ENCODE results near the gene LY86.
"Not testable (repeated sequence)": the region's sequence is repeated elsewhere in the genome, so short reads cannot be mapped to it uniquely, and the experiment has no call there.

LY86 gene

GRCh38 chr6:6654599-6655575, 66.4 kb downstream of the LY86 start:
- DNase-seq, result peak; percentile 61

GRCh38 chr6:6655805-6656251, 67.3 kb downstream of the LY86 start:
- no peak for DNase-seq

GRCh38 chr6:6656287-6656686, 67.8 kb downstream of the LY86 start:
- no peak for DNase-seq

GRCh38 chr6:6657085-6657819, 68.7 kb downstream of the LY86 start:
- peak; percentile 38 for DNase-seq

GRCh38 chr6:6657820-6658217, 69.3 kb downstream of the LY86 start:
- DNase-seq, result no peak

- DNase-seq, result no peak
Measured at GRCh38 chr6:6659600-6660327, 71.2 kb downstream of the LY86 start.

- DNase-seq, result no peak
Measured at GRCh38 chr6:6660339-6661045, 72.0 kb downstream of the LY86 start.

GRCh38 chr6:6661191-6661590, 72.7 kb downstream of the LY86 start:
- no peak for DNase-seq

GRCh38 chr6:6661684-6662083, 73.2 kb downstream of the LY86 start:
- no peak for DNase-seq

- no peak for DNase-seq
Measured at GRCh38 chr6:6663421-6664135, 75.1 kb downstream of the LY86 start.

- no peak for DNase-seq
Measured at GRCh38 chr6:6665555-6666243, 77.2 kb downstream of the LY86 start.

GRCh38 chr6:6670150-6670549, 81.6 kb downstream of the LY86 start:
- not testable (repeated sequence) for DNase-seq

GRCh38 chr6:6674872-6675271, 86.4 kb downstream of the LY86 start:
- no peak for DNase-seq

GRCh38 chr6:6676910-6677441, 88.5 kb downstream of the LY86 start:
- peak; percentile 78 for DNase-seq

- no peak for DNase-seq
Measured at GRCh38 chr6:6678185-6678671, 89.7 kb downstream of the LY86 start.

GRCh38 chr6:6678811-6679210, 90.3 kb downstream of the LY86 start:
- DNase-seq, result no peak

- no peak for DNase-seq
Measured at GRCh38 chr6:6679633-6680032, 91.1 kb downstream of the LY86 start.

GRCh38 chr6:6680526-6680925, 92.0 kb downstream of the LY86 start:
- no peak for DNase-seq

- DNase-seq, result no peak
Measured at GRCh38 chr6:6681075-6681849, 92.7 kb downstream of the LY86 start.

- DNase-seq, result no peak
Measured at GRCh38 chr6:6682225-6682624, 93.7 kb downstream of the LY86 start.
